H4 (cell line): ENCODE data around the gene HPGD. TPM values are rescaled to one million over a fixed set of nuclear protein-coding genes. Genes with fewer than 3 reads are reported as not detected.
A peak's percentile ranks its signal among the peaks of the same experiment; 100 is the strongest.

Source experiments
- DNase-seq: peaks from one replicate; pipeline ENCODE4 v3.0.0-alpha.2; 2015; ENCODE audit warnings: low spot score
- total RNA-seq: library from RNA; depleted of rRNA; stranded (reverse); fragments of >200 nt; shearing (Covaris generic); gene quantifications from 2 replicates; pipeline ENCODE4 v1.2.3, GENCODE V29; 2014; rRNA removed

HPGD gene
- 0.89 TPM in 1 of 2 replicates, not detected in the other for total RNA-seq

DNA sequence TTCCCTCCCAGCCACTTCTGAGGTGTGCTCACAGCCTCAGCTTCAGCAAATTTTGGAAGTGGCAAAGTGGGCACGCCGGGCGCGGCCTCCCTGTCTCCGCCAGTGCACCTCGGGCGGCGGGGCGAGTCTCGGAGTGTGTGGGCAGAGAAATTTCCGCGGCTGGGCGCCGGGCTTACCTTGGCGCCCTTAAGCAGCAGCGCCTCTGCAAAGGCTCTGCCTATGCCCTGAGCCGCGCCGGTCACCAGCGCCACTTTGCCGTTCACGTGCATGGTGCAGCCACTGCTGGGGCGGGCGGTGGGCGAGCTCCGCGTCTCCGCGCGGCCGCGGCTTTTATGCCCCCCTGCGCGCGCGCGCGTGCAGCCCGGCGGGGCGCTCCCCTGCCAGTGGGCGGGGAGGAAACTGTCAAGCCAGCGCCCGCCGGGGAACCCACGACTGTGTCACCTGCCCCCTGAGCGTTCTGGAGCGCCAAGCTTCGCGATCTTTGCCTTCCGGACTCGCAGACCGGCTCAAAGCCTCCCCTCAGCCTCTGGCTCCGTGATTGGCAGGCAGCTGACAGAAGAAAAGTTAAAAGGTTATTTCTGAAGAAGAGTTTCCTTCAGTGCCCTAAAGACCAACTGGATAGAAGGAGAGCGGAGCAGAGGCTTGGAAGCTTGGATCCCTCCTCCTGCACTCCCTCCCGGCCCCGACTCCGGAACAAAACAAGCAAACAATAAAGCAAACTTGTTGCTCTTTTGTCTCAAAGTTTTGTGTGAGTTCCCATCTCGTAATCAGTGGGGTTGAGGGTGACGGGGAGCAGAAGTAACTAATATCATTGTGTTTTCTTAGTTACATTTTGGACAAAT lies at the start of gene HPGD:
TSS of gene HPGD (minus strand) at position 306 of the 842 bp plus-strand sequence. CDS start at position 269, 37 bp downstream.
- DNase-seq = no peak

DNA sequence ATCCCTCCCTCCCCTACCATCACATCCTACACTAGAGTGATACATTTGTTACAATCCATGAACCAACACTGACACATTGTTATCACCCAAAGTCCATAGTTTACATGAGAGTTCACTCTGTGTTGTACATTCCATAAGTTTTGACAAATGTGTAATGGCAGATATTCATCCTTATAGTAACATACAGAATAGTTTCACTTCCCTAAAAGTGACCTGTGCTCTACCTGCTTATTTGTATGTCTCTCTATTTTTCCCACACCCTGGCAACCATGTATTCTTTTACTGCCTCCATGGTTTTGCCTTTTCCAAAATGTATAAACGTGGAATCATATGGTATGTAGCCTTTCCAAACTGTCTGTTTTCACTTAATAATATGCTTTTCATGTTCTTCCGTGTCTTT lies 42.2 kb upstream of the HPGD start:
- DNase-seq = no peak

DNA sequence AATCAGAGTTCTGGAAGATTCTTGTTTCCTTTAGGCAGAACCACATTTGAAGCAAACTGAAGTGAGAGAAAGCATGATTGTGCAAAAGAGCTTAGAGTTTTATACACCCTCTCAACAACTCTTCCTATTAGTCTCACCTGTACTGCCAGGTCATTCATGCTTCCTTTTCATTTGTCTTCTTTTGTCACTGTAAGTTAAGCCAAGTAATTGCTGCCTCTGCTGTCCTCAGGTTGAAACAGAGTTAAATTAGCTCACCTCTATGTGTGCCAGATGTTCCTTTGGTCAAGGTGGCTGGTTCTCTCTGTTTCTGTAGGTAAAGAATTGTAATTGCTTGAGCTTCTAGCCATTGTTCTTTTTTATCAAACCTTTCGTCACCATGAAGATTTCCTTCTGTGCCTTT lies 41.1 kb upstream of the HPGD start:
- DNase-seq = no peak

DNA sequence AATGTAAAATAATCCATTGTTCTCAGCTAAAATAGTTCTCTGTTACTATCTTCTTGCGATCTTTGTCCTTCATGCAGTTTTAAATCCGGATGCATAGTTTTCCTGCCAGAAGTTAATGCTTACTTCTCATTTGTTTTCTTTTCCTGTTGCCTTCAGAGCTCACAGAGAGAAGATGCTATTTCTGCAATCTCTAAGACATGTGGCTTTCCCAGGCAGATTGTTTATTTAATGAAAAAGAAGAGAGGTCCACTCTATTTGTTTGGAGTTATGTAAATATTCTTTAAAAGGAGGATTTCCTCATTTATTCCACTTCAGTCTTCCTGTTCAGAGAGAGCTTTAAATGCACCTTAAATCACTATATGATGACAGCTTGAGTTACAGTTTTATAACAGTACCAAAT lies 39.3 kb upstream of the HPGD start:
- no peak for DNase-seq

DNA sequence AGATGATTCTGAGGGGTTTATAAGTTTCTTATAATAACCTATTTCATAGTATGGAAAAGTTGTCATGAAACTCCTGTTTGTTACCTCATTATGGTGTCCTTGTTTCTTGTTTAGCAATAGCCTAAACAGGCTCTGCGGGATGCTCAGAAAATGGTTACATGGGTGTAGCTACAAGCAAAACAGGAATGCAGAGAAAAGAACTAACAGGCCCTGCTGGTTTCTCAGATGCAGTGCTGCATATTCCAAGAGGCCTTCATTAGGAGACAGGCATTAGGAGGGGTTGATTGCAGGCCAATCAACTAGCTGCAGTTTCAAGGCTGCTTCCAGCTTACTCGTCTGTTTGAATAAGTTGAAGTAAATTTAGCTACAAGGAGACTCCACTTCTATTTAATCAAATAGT lies 37.6 kb upstream of the HPGD start:
- no peak for DNase-seq

DNA sequence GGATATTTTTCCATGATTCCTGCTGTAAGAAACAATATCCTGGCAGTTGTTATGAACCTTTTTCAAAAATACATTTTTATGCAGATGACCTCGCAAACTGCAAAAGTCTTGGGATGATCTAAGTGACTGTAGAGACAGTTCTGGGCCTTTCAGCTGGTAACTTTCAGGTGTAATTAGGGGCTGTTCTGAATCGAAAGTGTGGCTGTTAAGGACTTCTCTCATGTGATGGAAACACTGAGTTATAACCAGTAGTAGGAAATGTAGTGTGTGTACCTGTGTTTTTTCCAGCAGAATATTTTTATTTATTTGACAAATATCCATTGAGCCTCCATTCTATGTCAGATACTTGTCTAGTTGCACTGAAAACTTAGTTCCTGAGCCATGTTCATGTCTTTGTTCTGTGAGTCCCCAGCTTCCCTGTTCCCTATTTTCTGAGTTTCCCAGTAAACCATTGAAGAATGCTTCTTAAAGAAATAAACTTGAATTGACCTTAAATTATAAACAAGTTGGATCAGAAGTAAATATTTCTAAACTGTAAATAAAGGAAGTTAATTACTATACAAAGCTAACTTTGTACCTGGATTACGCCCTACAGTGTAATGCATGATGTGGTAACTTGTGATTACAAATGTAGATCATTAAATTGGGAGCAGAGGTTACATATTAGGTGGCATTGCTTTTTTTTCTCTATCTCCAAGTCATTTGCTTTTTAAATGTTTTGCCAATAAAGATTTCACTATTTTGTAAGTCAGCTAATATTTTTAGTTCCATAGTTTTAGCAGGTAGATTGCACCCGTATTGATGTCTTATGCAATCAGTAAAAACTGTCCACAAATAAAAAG lies 33.7 kb upstream of the HPGD start:
- DNase-seq = no peak

DNA sequence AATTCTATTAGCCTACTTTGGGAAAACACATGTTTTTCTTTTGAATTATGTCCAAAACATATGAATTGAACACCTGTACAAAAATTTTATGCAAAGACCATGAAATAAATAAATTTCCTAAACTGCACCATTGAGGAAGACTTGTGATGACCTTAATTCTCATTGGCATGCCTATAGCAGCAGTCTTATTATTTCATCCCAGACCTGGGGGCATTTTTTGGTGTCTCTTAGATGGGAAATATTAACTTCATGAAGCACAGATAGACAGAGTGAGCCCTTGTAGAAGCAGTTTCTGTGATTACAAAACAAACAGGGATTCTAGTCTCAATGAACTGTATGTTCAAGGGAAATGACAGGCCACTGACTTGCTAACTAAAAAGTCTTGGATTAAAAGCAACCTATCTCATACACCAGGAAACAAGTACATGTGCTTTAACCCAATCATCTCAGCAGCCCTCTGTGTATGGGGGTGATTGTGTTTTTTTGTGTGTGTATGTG lies 32.0 kb upstream of the HPGD start:
- DNase-seq = no peak

DNA sequence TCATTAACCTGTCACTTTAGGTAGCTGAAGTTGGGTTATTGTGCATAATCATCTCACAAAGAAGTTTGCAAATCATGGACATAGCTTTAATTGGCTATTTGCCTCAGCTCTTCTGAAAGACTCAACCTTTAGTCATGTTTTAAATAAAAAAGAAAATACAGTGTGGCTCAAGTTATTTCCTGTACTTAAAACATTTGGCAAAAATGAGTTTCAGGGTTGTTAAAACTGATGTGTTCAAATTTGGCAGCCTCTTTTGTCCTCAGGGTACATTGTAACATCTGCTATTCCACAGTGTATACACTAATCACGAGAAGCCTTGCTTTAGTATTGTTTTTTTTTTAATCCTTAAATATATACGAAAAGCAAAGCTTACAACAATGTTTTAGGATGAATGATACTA lies 31.5 kb upstream of the HPGD start:
- no peak for DNase-seq

DNA sequence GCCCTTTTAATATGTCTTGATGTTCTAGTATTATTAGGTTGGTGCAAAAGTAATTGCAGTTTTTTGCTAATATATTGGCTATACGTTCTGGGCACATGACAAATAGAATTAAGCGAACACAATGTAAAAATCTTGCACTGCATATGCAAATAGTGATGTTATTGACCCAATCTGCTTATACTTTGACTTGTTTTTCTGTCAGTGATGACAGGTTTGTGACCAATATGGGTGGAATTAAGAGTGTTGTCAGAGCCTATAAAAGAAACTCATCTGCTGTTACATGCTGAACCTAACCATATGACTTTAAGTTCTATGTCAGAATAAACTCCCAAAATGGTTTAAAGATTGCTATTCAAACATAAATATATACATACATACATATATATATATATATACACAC lies 30.7 kb upstream of the HPGD start:
- DNase-seq = no peak

DNA sequence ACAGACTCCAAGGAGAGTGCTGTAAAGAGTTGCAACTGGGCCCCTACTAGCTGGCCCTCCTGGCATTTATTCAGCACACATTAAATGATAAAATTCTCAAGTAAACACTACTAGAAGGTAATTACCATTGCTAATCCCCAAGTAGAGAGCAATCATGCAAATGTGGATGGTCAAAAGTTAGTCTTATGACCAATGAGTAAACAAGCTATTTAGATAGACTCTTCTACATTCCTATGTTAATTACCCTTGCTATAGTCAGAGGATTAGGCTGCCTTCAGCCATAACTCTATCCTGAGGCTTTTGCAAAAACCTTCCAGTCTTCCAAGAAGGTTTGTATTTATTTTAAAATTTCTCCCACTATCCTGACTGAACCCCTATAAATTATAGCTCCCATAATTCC lies 28.3 kb upstream of the HPGD start:
- DNase-seq = no peak

DNA sequence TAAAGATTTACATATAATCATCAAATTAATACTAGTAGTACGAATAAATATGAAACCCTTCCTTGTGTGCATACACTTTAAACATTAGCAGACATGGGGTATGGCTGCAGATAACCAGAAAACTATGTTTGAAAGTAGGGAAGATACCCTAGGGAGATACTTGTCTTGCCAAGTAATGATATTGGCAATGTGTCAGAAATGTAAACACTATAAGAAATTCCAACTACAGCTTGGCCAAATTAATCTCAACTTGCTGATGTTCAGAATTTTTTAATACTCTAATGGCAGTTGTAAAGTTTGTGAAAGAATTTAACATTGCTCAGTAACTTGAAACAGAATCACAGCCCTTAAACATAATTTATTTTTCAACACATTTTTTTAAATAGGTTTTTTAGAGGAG lies 27.4 kb upstream of the HPGD start:
- no peak for DNase-seq

DNA sequence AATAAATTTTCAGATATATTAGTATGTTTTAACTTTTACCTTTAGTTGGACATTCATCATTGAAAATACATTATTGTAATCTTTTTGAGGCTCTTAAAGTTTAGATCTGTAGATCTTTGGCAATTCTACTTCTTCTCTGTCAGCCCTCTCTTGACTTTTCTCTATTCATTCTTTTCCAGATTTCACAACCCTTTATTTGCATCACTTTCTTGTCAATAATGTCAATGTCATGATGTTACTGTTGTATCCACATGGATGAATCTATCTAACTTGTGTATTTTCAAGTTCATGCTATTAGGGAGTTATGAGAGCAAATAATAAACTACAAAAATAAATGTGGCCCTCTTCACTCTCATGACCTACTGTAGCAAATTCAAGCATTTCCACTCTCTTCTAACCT lies 23.0 kb upstream of the HPGD start:
- no peak for DNase-seq

DNA sequence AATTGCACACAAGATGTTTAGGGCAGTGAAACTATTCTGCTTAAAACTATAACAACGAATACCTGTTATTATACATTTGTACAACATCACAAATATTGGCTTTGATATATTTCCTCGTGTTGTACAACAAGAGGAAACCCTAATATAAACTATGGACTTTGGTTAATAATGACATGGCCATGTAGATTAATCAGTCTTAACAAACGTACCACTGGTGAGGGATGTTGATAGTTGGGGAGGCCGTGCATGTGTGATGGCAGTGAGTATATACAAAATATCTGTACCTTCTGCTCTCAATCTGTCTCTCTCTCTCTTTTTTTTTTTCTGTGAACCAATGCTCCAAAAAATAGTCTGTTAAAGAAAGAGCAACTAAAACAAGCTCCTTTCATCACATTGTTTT lies 22.2 kb upstream of the HPGD start:
- no peak for DNase-seq

DNA sequence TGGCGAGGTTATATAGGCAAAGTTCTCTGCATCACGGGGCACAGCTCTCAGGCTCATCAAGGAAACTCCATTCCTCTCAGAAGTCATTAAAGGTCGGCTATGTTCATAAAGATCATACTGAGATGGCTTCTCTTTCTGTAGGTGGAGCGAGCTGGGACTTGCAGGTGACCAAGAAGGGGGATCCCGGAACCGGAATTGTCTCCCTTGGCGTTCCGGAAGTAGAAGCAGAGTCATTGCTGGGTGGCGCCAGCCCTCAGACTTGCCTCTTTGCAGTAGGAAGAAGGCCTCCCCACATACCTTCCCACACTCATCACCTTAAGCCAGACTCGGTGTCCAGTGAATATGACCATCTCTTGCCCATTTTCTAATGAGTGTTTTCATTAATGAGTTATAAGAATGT lies 17.9 kb upstream of the HPGD start:
- DNase-seq = no peak

DNA sequence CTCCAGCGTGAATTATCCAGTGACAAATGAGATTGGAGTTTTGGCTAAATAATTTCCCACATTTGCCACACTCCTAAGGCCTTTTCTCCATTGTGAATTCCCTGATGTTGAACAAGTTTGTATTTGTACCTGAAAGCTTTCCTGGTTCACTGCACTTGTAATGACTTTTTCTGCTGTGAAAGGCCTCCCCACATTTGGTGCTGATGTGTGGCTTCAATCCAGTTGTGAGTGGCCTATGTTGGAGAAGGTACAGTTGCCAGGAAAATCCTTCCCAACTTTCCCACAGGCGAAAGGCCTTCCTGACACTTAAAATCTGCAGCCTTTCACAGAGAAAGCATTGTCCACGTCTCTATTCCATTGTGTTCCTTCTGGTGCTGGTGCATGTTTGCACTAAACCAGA lies 17.3 kb upstream of the HPGD start:
- no peak for DNase-seq

DNA sequence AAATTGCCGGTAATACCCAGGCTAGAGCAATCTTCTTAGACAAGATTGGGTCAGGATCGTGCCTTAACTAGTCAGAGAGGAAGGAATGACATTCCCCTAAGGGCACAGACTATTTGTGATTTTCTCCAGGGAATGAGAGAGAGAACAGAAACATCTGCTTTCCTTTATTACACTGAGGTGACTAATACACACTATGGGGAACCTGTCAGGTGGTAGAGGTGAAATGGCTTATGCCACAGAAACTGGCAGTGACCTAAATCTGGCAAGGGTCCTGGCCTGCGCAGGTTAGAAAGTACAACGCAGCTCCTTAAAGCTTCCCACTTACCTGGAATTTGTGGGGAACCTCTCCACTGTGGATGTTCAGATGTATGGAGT lies 16.6 kb upstream of the HPGD start:
- DNase-seq = no peak

DNA sequence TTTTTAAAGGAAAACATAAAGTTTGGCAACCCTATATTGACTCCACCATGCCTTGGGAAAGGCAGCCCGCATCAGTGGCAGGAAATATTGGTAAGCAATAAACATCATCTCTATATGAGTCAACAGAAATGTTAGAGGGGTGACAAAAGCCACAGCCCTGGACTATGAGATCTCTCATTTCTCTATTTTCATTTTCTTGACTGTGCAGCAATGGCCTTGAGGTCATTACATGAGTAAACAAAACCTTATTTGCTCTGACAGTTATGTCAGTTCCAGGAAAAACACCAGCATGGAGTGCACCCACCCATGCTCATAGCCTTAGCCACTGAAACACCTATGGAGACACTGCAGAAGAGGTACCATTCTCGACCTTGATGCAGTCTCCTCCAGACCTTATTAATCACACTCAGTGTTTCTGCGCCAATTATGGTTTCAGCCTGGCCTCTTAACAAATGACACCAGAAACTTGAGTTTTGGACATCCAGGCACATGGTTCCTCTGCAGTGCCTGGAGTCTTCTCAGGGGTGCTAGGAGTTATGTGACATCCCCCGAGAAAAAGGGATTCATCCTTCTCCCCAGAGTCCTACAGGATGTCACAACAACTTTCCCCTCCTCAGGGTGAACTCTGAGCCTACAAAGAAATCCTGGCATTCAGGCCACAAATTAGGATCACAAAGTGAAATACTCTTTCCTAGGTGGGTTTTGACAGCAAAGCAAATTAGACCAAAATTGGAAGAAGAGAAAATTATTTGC lies 16.0 kb upstream of the HPGD start:
- DNase-seq = peak; percentile 13

DNA sequence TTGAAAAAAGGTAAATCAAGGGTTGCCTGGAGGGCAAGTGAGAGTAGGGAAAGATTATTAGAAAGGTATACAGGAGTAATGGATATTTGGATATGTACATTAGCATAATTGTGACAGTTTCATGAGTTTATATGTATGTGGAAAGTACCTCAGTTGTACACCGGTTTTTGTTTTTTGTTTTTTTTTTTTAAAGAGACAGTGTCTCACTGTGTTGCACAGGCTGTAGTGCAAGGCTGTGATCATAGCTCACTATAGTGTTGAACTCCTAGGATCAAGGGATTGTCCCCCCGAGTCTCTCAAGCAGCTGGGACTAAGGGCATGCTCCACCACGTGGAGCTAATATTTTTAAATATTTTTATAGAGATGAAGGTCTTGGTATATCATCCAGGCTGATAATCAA lies 15.3 kb upstream of the HPGD start:
- no peak for DNase-seq

DNA sequence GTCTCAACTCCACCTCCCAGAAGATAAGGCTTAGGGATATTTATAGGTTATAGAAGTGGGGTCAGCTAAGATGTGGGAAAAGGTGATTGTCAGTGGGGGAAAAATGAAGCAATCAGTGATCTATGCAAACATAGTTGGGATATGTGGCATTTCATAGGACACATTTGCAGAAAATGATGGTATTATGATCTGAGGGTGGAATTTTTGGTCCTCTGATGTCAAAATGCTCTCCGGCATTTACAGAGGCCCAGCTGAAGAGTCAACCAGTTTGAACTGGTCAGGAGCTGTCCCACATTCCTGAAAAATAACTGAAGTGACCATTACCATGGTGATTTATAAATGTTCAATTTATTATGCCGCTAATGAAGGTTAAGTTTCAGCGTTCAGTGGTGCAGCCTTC lies 12.2 kb upstream of the HPGD start:
- DNase-seq = no peak

DNA sequence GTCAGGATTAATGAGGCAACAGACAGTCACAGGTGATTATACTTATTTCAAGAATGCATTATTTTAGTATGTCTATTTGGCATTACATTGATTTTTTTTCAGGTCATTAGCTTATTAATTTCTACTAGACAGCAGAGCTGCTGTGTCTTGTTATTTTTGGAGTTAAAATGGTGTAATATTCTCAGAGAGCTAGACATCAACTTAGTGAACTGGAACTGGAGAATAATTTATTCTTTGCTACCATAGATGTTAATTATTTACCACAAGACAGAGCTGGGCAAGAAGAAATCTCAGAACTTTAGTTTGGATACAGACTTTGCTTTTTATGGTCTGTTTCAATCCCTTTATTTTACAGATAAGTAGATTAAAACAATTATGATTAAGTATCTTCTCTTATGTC lies 10.2 kb upstream of the HPGD start:
- DNase-seq = no peak

DNA sequence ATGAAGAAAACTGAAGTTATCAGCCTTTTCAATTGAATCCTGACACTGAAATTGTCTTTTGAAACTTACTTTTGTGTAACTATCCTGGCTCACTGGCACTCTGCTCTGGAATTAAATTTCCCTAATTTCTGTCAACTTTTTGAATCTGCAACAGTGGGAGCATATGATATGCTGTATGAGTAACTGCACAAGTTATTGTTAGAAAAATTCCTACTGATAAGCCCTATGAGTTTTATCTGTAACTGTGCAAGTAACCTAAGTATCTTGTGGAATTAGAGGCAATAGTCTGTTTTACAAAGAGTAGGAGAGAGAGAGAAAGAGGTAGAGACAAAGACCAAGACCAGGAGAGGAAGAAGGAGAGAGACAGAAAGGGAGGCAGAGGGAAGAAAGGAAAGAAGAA lies 9.2 kb upstream of the HPGD start:
- DNase-seq = no peak

DNA sequence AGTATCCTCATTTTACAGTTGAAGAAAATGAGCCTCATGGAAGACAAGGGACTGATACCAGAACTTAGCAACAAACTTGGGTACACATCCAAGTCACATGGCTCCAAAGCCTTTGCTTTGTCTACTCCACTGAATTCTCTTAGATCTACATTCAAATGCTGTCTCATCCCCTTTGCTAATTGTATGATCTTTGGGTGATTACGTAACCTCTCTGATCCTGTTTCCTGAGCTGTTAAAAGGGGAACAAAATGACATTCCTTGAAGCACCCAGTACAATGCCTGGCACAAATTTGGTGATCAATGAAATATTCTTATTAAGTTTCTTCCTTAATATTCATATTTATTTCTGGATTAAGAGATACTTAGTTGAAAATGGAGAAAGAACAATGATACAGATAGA lies 5.9 kb upstream of the HPGD start:
- no peak for DNase-seq
